H1 (cell line): ENCODE measurements around the gene TBR1. TPM values are rescaled to one million over a fixed set of nuclear protein-coding genes. Genes with fewer than 3 reads are reported as not detected.

Source experiments
- CTCF ChIA-PET: fragments of 300-600 bp; sonication (Branson Sonifier 250); formaldehyde crosslinking; loops from one replicate; lab custom pipeline; 2021; ENCODE audit not compliant: partially characterized antibody; lab: Charles Lee
- POLR2A ChIA-PET: fragments of 300-600 bp; sonication (Branson Sonifier 250); formaldehyde crosslinking; loops from one replicate; lab custom pipeline; 2021; ENCODE audit warnings: inconsistent platforms; ENCODE audit not compliant: partially characterized antibody; lab: Charles Lee
- DNase-seq, 2 experiments: peaks; one replicate each; pipeline versions ENCODE4 v3.0.0 to v3.0.0-alpha.2; 2010 to 2022; ENCODE audit warnings: low spot score in 2 of 2, low read depth in 1 of 2, mixed read lengths in 1 of 2
- FAIRE-seq: peaks from 2 replicates; lab custom pipeline; 2011; peaks lifted over from hg19 to GRCh38; lab: Jason Lieb, UNC
- H2AFZ ChIP-seq: 2 replicates; pipeline ENCODE4 v1.8.1; 2012; ENCODE audit warnings: low read length, inconsistent platforms
- H2AK5ac ChIP-seq: 2 replicates; pipeline ENCODE4 v1.6.1; 2013; ENCODE audit warnings: low read depth, low read length
- H2BK120ac ChIP-seq: replicated peaks from 2 replicates; pipeline ENCODE3; 2013; ENCODE audit warnings: low read depth, low read length, inconsistent platforms
- H2BK12ac ChIP-seq: 2 replicates; pipeline ENCODE4 v1.6.1; 2013; ENCODE audit warnings: low read depth, low read length
- H2BK15ac ChIP-seq: 2 replicates; pipeline ENCODE4 v1.6.1; 2013; ENCODE audit warnings: low read length
- H2BK20ac ChIP-seq: 2 replicates; pipeline ENCODE4 v1.6.1; 2013; ENCODE audit warnings: low read length
- H2BK5ac ChIP-seq: 2 replicates; pipeline ENCODE4 v1.6.1; 2013; ENCODE audit warnings: low read depth, low read length
- H3K14ac ChIP-seq: 2 replicates; pipeline ENCODE4 v1.6.1; 2013; ENCODE audit warnings: inconsistent platforms; ENCODE audit not compliant: insufficient read length
- H3K18ac ChIP-seq: 2 replicates; pipeline ENCODE4 v1.6.1; 2013; ENCODE audit warnings: low read length; ENCODE audit errors: extremely low read depth
- H3K23ac ChIP-seq: 2 replicates; pipeline ENCODE4 v1.6.1; 2013; ENCODE audit warnings: inconsistent platforms; ENCODE audit not compliant: insufficient read length
- H3K23me2 ChIP-seq: 2 replicates; pipeline ENCODE4 v1.6.1; 2013; ENCODE audit warnings: low read depth, low read length
- H3K27ac ChIP-seq: 2 replicates; pipeline ENCODE4 v1.6.1; 2011; ENCODE audit warnings: low read depth, low read length, inconsistent platforms
- H3K27me3 ChIP-seq, 4 experiments: replicated peaks in 1 of 4; 1 replicate in 1 of 4; 2 replicates in 3 of 4; pipeline versions ENCODE4 v1.6.1 to v1.8.1; 2011 to 2013; ENCODE audit warnings: low read length in 3 of 4, mild to moderate bottlenecking in 3 of 4, inconsistent platforms in 2 of 4, mixed read lengths in 2 of 4, moderate library complexity in 1 of 4; ENCODE audit not compliant: control insufficient read depth in 3 of 4, insufficient read depth in 3 of 4; ENCODE audit errors: extremely low read depth in 1 of 4
- H3K36me3 ChIP-seq, 4 experiments: 2 replicates each; pipeline versions ENCODE4 v1.6.1 to v1.8.1; 2011 to 2013; ENCODE audit warnings: mild to moderate bottlenecking in 4 of 4, low read length in 3 of 4, moderate library complexity in 2 of 4, control low read depth in 1 of 4, inconsistent platforms in 1 of 4; ENCODE audit not compliant: insufficient read depth in 4 of 4, control insufficient read depth in 2 of 4
- H3K4ac ChIP-seq: replicated peaks from 2 replicates; pipeline ENCODE3; 2013; ENCODE audit warnings: low read length, low read depth, mixed read lengths, inconsistent platforms; ENCODE audit not compliant: insufficient read length
- H3K4me1 ChIP-seq, 4 experiments: replicated peaks in 1 of 4; 1 replicate in 1 of 4; 2 replicates in 3 of 4; pipeline versions ENCODE4 v1.6.1 to v1.8.1; 2011 to 2013; ENCODE audit warnings: low read length in 3 of 4, inconsistent platforms in 2 of 4, mixed read lengths in 1 of 4; ENCODE audit not compliant: insufficient read depth in 4 of 4, control insufficient read depth in 3 of 4
- H3K4me2 ChIP-seq, 2 experiments: 2 replicates each; pipeline versions ENCODE4 v1.6.1 to v1.8.1; 2011 to 2013; ENCODE audit warnings: low read depth in 2 of 2, low read length in 2 of 2, control low read depth in 1 of 2, inconsistent platforms in 1 of 2, mild to moderate bottlenecking in 1 of 2; ENCODE audit not compliant: insufficient read depth in 1 of 2
- H3K4me3 ChIP-seq, 4 experiments: fragments of 200-600, 300-600 bp in 1 of 4; sonication (generic), shearing (Covaris generic), sonication (Bioruptor Twin) in 1 of 4; 2 replicates each; pipeline versions ENCODE4 v1.5.1 to v1.8.1; 2011 to 2016; ENCODE audit warnings: low read length in 4 of 4, low read depth in 3 of 4, control low read depth in 2 of 4, inconsistent platforms in 2 of 4, mild to moderate bottlenecking in 2 of 4, mixed read lengths in 1 of 4, moderate library complexity in 1 of 4; ENCODE audit not compliant: insufficient read depth in 2 of 4; ENCODE audit errors: extremely low read depth in 1 of 4
- H3K56ac ChIP-seq: replicated peaks from 2 replicates; pipeline ENCODE3; 2013; ENCODE audit warnings: low read depth, mild to moderate bottlenecking, mixed read lengths, low read length, inconsistent platforms; ENCODE audit not compliant: insufficient read length
- H3K79me1 ChIP-seq: 2 replicates; pipeline ENCODE4 v1.6.1; 2013; ENCODE audit warnings: low read depth, low read length, control low read depth
- H3K79me2 ChIP-seq, 2 experiments: 2 replicates each; pipeline versions ENCODE4 v1.6.1 to v1.8.1; 2012 to 2013; ENCODE audit warnings: low read length in 2 of 2, mild to moderate bottlenecking in 2 of 2, inconsistent platforms in 1 of 2; ENCODE audit not compliant: insufficient read depth in 2 of 2, control insufficient read depth in 1 of 2
- H3K9ac ChIP-seq, 4 experiments: replicated peaks in 1 of 4; 1 replicate in 1 of 4; 2 replicates in 3 of 4; pipeline versions ENCODE4 v1.6.1 to v1.8.1; 2011 to 2013; ENCODE audit warnings: low read depth in 3 of 4, low read length in 3 of 4, control low read depth in 2 of 4, mild to moderate bottlenecking in 2 of 4, moderate library complexity in 2 of 4, inconsistent platforms in 1 of 4; ENCODE audit errors: extremely low read depth in 1 of 4
- H3K9me3 ChIP-seq, 2 experiments: 2 replicates each; pipeline versions ENCODE4 v1.6.1 to v1.8.1; 2012 to 2013; ENCODE audit warnings: mild to moderate bottlenecking in 2 of 2, moderate library complexity in 2 of 2, control low read depth in 1 of 2, inconsistent platforms in 1 of 2, low read depth in 1 of 2, low read length in 1 of 2, mixed read lengths in 1 of 2; ENCODE audit not compliant: insufficient read depth in 2 of 2
- H4K20me1 ChIP-seq, 2 experiments: replicated peaks in 1 of 2; 2 replicates each; pipeline versions ENCODE3 to v1.8.1; 2011 to 2013; ENCODE audit warnings: inconsistent platforms in 2 of 2, low read length in 2 of 2, mild to moderate bottlenecking in 1 of 2; ENCODE audit not compliant: insufficient read depth in 2 of 2, control insufficient read depth in 1 of 2
- H4K5ac ChIP-seq: 2 replicates; pipeline ENCODE4 v1.6.1; 2013; ENCODE audit warnings: low read length, low read depth, mixed read lengths, inconsistent platforms; ENCODE audit not compliant: insufficient read length
- H4K8ac ChIP-seq: 2 replicates; pipeline ENCODE4 v1.8.0; 2013; ENCODE audit warnings: mild to moderate bottlenecking, moderate library complexity, low read length, inconsistent platforms; ENCODE audit not compliant: insufficient read depth; ENCODE audit errors: extremely low read depth
- H4K91ac ChIP-seq: replicated peaks from 2 replicates; pipeline ENCODE3; 2013; ENCODE audit warnings: low read length, mixed read lengths, inconsistent platforms; ENCODE audit not compliant: insufficient read length
- CBX5 ChIP-seq: fragments of 300-800, 300-1000 bp; sonication (generic); IDR thresholded peaks from 2 replicates; pipeline ENCODE4 v1.7.1; 2016; ENCODE audit warnings: antibody characterized with exemption, low read length, low read depth
- CBX8 ChIP-seq: fragments of 300-800, 300-1000 bp; sonication (generic); IDR thresholded peaks from 2 replicates; pipeline ENCODE4 v1.7.1; 2016; ENCODE audit warnings: low read depth, low read length, borderline replicate concordance
- CEBPB ChIP-seq: IDR thresholded peaks from 2 replicates; pipeline ENCODE4 v1.6.1; 2012; ENCODE audit warnings: low read depth, low read length
- CTBP2 ChIP-seq: IDR thresholded peaks from 2 replicates; pipeline ENCODE4 v1.7.0; 2011; ENCODE audit warnings: borderline replicate concordance, mild to moderate bottlenecking, moderate library complexity, mixed read lengths, low read length; ENCODE audit not compliant: insufficient read depth, insufficient read length
- EP300 ChIP-seq, 2 experiments: IDR thresholded peaks; 1 replicate in 1 of 2; 2 replicates in 1 of 2; pipeline ENCODE4 v1.6.1; 2011 to 2012; ENCODE audit warnings: low read depth in 2 of 2, low read length in 2 of 2, mild to moderate bottlenecking in 2 of 2, borderline replicate concordance in 1 of 2, inconsistent platforms in 1 of 2, moderate library complexity in 1 of 2
- FOSL1 ChIP-seq: IDR thresholded peaks from 2 replicates; pipeline ENCODE4 v1.6.1; 2011; ENCODE audit warnings: mild to moderate bottlenecking, low read depth, low read length, moderate library complexity; ENCODE audit not compliant: insufficient read depth
- JUND ChIP-seq: IDR thresholded peaks from 2 replicates; pipeline ENCODE4 v1.6.1; 2011; ENCODE audit warnings: mild to moderate bottlenecking, improper control_type of control experiment, low read length
- KDM1A ChIP-seq: fragments of 200-600, 300-600 bp; sonication (generic); IDR thresholded peaks from 2 replicates; pipeline ENCODE4 v1.7.1; 2016; ENCODE audit warnings: mild to moderate bottlenecking, low read length, borderline replicate concordance
- POLR2AphosphoS5 ChIP-seq: IDR thresholded peaks from 2 replicates; pipeline ENCODE4 v1.6.1; 2011; ENCODE audit warnings: low read depth, low read length
- WGBS, 2 experiments: shearing (Covaris generic) in 1 of 2; methylation state at CpG; one replicate each; pipeline versions ENCODE4 v1.1.6 to v1.1.7; 2013 to 2015; ENCODE audit warnings: low lambda C conversion rate in 2 of 2, mixed read lengths in 2 of 2, inconsistent platforms in 1 of 2, low coverage in 1 of 2, missing lambda C conversion rate in 1 of 2; ENCODE audit not compliant: insufficient replicate concordance in 2 of 2, insufficient coverage in 1 of 2, insufficient read length in 1 of 2; ENCODE audit errors: extremely low coverage in 1 of 2, missing lambda C conversion rate in 1 of 2; 5-methylcytosine and 5-hydroxymethylcytosine counted together
- long read RNA-seq, 2 experiments: library from RNA in 1 of 2; library from capped mRNA in 1 of 2; stranded (forward); transcript quantifications; one replicate each; pipeline ENCODE4 v2.0.0, GENCODE V29; 2021; ENCODE audit warnings: inconsistent platforms in 1 of 2
- polyA minus RNA-seq, 3 experiments: library from RNA; depleted of rRNA, polyadenylated mRNA; stranded (reverse); fragments of >200 nt; gene quantifications; 1 replicate in 2 of 3; 2 replicates in 1 of 3; pipeline ENCODE4 v1.2.3, GENCODE V29; 2011
- polyA plus RNA-seq, 7 experiments: library from polyadenylated mRNA; depleted of rRNA in 3 of 7; stranded (reverse) in 5 of 7; unstranded in 2 of 7; fragments of >200 nt in 5 of 7; fragments of 200-250 nt in 2 of 7; gene quantifications; 1 replicate in 5 of 7; 2 replicates in 1 of 7; 4 replicates in 1 of 7; pipeline versions ENCODE4 v1.2.1 to v1.2.3, GENCODE V29; 2011 to 2013; ENCODE audit warnings: missing spikeins in 2 of 7, mixed read lengths in 2 of 7
- total RNA-seq: library from RNA; stranded (reverse); fragmentation: NEBNext Ultra II Directional; extraction: Animal tissue kit (Norgen Biotek cat#: 25700); gene quantifications from 2 replicates; pipeline ENCODE4 v1.2.1, GENCODE V29; 2021

Gene TBR1
- total RNA-seq = not detected in 2 replicates
- 0.05 TPM in 1 of 2 replicates, not detected in the other for polyA plus RNA-seq (2011; rRNA removed)
- polyA plus RNA-seq (2011; cell fraction: cytosol; rRNA removed) = not detected
- polyA plus RNA-seq (2011; cell fraction: nucleus; rRNA removed) = not detected
- polyA plus RNA-seq (2012, experiment 1 of 2) = not detected in 4 replicates
- polyA plus RNA-seq (2012, experiment 2 of 2) = not detected
- not detected for polyA plus RNA-seq (2013, experiment 1 of 2)
- polyA plus RNA-seq (2013, experiment 2 of 2) = not detected
- polyA minus RNA-seq (2011; rRNA and poly(A)+ RNA removed) = not detected in 2 replicates
- not detected for polyA minus RNA-seq (2011; cell fraction: cytosol; rRNA and poly(A)+ RNA removed)
- not detected for polyA minus RNA-seq (2011; cell fraction: nucleus; rRNA and poly(A)+ RNA removed)
- long read RNA-seq, experiment 1 = 0 reads
- long read RNA-seq, experiment 2 = 0 reads

- H4K20me1 ChIP-seq = peaks cover 2 to 24% of the 10 kb centered on the region in 2 experiments
- no peak within 1 kb of the TSS for H3K9ac ChIP-seq
- no peak within 1 kb of the TSS for H2BK15ac ChIP-seq
- TF ChIP-seq CEBPB (no peak), POLR2AphosphoS5 (no peak), CBX8 (no peak), EP300 (IDR thresholded peaks at IDR 0.05; ENCODE audit: borderline replicate concordance in 1 of 2, low read depth in 2 of 2, low read length in 2 of 2) (no peak), FOSL1 (no peak), CTBP2 (no peak), CBX5 (no peak), KDM1A (no peak), JUND (no peak)
Observed at GRCh38 chr2:161415987-161416707, at the start of gene TBR1. Gene TBR1 (plus strand): TSS chr2:161416297. CDS start chr2:161416411, 114 bp downstream.

More at GRCh38 chr2:161415987-161416707, at the start of gene TBR1:
- Histone ChIP-seq H2BK12ac (0 out of 2 replicates have a peak within 1 kb of the TSS, but pooled peaks have one; percentile 1), H3K36me3 (peaks cover 0 to 4% (median 1%) of the 10 kb centered on the region in 4 experiments; a peak in 2 of 8 replicates), H2AK5ac (no peak within 1 kb of the TSS), H3K79me1 (no peaks in the 10 kb centered on the region), H3K27ac (no peak within 1 kb of the TSS), H4K5ac (no peak within 1 kb of the TSS), H3K56ac (no peak within 1 kb of the TSS), H3K14ac (no peak within 1 kb of the TSS), H3K4me2 (peak within 1 kb of the TSS; percentile 85 to 86), H4K8ac (peak within 1 kb of the TSS; percentile 19), H3K23me2 (peaks cover 8% of the 10 kb centered on the region; the same call in 1 of the 2 replicates), H3K4me3 (peak within 1 kb of the TSS; percentile 14 to 60 (median 26); a peak in 6 of 8 replicates), H3K4me1 (peaks cover 14 to 27% (median 22%) of the 10 kb centered on the region in 4 experiments), H3K23ac (no peak within 1 kb of the TSS), H3K79me2 (no peaks in the 10 kb centered on the region), H3K18ac (peak within 1 kb of the TSS; percentile 2; the same call in 1 of the 2 replicates), H3K4ac (no peak within 1 kb of the TSS), H2AFZ (no peak within 1 kb of the TSS), H4K91ac (no peak within 1 kb of the TSS), H2BK5ac (no peak within 1 kb of the TSS), H2BK120ac (no peak within 1 kb of the TSS), H3K27me3 (peaks cover 56 to 83% (median 73%) of the 10 kb centered on the region in 4 experiments), H2BK20ac (no peak within 1 kb of the TSS), H3K9me3 (no peaks in the 10 kb centered on the region)
- DNase-seq = no peak
- 7% methylated on average over 16 of the region's 16 CpGs; no CpG with 5 or more reads in 1 of the 2 experiments for WGBS, 2 experiments
- POLR2A ChIA-PET = interaction anchor here (1.0 to 2.2 kb wide), 3 partner anchors 11 to 108 kb away, joined by 3 to 8 read pairs (median 3); partner anchors contain the start of gene PSMD14
- FAIRE-seq = no peak
- CTCF ChIA-PET = interaction anchor here (0.6 to 3.0 kb wide), 3 partner anchors 11 to 746 kb away, joined by 3 to 16 read pairs (median 3); no protein-coding TSS in a partner anchor
